GM19238 (cell line): ENCODE results near the gene KLHL1.

Experiments
- DNase-seq: peaks from one replicate; pipeline ENCODE4 v3.0.0; 2011; ENCODE audit warnings: low spot score; ENCODE audit not compliant: insufficient read length

KLHL1 gene

GRCh38 chr13:69882451-69882850, 225.8 kb downstream of the KLHL1 start:
- no peak for DNase-seq

GRCh38 chr13:69879936-69880335, 228.3 kb downstream of the KLHL1 start:
- no peak for DNase-seq

DNA sequence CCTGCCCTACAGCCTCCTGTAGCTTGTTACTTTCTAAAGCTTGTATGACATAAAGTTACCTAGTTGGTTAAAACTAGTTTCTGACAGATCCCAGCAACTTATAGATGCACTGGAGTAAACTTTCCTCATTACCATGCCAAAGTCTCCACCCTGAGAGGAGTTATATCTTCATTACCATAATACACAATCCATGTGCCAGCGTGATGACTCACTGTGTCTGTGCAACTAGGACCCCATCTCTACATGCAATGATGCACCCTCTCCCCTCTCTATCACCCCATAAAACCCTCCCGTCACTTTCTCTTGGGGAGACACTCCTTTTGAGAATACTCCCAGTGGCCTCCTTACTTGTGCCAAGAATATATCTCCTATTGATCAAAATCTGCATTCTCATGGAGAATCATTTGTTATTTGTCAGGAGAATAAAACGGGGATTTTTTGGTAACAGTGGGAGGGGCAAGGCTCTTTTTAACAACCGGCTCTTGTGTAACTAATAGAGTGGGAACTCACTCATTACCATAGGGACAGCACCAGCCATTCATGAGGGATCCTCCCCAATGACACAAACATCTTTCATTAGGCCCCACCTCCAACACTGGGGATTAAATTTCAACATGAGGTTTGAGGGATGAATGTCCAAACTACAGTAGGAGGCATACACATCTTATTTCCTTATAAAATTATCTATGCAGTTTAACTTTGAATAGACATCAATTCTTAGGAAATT, 235.8 kb downstream of the KLHL1 start:
- DNase-seq, result no peak

DNA sequence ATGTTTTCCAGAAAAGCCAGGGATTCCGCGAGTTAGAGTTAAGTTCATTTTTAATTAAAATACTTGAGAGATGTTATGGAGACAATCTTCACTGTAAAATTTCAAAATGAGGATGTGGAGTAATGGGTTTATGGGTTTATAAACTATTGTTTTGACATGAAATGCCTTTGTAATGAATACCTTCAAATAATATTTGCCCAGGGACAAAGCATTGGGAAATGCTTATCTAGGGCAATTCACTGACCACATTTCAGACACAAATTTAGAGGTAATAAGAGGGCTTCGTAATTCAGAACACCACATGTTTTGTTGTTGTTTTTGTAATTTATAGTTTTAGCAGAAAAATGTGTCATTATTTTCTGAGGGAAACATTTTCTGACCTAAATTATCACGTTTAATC, 241.7 kb downstream of the KLHL1 start:
- DNase-seq, result no peak

DNA sequence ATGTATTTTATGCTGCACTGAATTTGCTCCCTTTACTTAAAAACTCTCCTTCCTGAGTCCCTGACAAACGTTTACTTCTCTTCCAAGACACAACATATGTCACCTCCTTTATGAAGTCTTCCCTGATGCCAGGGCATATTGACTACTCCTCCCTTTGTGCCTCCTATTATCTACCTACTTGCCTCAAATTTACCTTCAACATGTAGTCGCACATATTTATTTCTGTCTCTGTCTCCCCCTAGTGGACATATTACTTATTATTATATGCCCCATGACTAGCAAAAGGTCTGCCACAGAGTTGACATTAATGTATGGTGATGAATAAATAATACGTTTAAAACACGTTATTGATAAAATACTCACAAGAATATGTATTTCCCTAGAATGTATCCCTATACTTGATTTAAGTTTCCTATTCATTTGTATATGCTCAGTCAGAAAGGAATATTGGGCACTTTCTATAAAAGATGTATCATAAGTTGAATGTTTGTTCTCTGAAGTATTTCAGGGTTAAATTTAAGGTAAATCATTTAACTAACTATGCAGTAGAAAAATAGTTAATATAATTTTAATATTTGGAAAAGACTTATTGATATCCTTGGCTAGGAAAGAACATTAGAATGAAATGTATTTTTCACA, 250.9 kb downstream of the KLHL1 start:
- DNase-seq, result no peak

- DNase-seq, result no peak
Measured at GRCh38 chr13:69856331-69856730, 251.9 kb downstream of the KLHL1 start.

DNA sequence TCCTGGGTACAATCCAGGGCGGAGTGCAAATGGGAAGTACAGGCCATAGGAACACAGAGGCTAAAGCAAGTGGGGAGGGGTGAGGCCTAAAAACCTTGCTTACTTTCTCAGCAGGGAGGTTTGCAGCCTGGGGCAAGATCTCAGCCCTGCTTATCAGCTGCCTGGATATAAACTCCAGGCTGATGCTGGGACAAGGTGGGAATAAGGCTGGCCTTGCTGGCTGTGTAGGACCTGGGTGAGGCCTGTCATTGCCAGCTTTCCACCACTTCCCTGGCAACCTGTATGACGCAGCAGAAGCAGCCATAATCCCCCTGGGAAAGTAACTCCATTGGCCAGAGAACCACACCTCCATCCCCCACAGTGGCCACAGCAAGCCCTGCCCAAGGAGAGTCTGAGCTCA, 279.7 kb downstream of the KLHL1 start:
- DNase-seq, result no peak

DNA sequence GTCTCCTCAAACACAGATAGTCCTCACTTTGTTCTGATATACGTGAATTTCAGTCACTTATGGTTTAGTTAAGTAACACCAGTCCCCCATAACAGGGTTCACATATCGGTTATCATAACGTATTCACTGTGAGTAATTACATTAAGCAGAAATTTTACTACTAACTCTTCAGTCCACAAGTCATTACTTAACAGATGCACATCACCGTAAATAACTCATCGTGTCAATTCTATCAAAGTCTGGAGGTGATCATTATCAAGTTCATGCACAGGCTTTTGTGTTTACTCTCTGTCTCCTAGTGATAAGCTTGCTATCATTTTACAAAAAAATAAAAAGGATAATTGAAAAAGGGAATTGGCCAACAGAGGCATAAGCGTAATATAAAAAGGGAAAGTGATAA, 288.1 kb downstream of the KLHL1 start:
- no peak for DNase-seq

GRCh38 chr13:69817333-69817869, 290.9 kb downstream of the KLHL1 start:
- no peak for DNase-seq

GRCh38 chr13:69809152-69809551, 299.1 kb downstream of the KLHL1 start:
- DNase-seq, result no peak

DNA sequence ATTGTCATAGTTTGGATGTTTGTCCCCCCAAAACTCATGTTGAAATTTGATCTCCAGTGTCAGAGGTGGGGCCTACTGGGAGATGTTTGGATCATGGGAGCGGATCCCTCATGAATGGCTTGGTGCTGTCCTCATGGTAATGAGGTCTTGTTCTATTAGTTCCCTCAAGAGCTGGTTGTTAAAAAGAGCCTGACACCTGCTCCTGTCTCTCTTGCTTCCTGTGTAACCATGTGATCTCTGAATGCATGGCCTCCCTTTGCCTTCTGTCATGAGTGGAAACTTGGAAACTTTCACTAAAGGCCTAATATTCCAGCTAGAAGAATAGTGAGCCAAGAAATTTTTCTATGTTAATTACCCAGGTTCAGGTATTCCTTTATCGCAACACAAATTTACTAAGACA, 312.0 kb downstream of the KLHL1 start:
- no peak for DNase-seq

- DNase-seq, result no peak
Measured at GRCh38 chr13:69793783-69794453, 314.3 kb downstream of the KLHL1 start.

DNA sequence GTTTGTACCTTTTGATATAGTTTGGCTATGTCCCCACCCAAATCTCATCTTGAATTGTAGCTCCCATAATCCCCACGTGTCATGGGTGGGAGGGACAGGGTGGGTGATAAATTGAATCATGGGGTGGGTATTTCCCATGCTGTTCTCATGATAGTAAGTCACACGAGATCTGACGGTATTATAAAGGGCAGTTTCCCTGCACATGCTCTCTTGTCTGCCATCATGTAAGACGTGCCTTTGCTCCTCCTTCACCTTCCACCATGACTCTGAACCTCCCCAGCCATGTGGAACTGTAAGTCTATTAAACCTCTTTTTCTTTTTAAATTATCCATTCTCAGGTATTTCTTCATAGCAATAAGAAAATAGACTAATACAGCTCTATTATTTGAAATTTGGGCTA, 331.3 kb downstream of the KLHL1 start:
- DNase-seq, result no peak

- no peak for DNase-seq
Measured at GRCh38 chr13:69769608-69770007, 338.6 kb downstream of the KLHL1 start.

DNA sequence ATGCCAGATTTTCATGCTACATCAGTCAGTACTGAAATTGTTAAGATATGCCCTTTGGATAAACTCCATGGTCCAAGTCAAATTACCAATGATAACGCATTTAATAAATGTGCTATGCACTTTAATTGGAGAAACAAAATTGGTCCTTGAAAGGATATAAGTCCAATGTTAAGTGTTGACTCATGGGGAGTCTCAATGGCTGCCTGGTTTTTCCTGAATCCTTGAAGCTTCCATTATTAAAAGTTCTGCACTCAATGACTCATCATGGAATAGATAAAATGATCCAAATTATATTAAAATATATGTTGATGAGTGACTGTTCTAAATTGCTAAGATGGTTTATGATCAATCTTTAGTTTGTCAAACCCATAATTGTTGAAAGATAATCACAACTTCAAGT, 346.7 kb downstream of the KLHL1 start:
- no peak for DNase-seq

GRCh38 chr13:69755101-69755500, 353.2 kb downstream of the KLHL1 start:
- DNase-seq, result no peak

DNA sequence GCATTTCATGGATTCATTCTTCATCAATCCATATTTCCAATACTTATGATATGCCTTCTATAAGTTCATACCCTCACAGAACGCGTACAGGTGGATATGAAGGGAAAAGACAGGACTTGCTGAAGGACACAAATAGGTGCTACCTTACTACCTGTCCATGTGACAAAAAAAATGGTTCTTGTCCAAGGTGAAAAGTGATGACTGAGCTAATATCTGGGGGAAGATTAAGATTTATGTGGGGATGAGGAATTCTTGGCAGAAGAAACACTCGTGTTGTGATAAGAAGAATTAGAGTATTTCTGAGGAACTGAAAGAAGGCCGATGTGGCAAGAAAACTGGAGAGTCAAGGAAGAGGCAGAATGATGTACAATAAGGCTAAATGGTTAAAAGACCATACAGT, 357.0 kb downstream of the KLHL1 start:
- no peak for DNase-seq

GRCh38 chr13:69737129-69737935, 370.9 kb downstream of the KLHL1 start:
- no peak for DNase-seq

DNA sequence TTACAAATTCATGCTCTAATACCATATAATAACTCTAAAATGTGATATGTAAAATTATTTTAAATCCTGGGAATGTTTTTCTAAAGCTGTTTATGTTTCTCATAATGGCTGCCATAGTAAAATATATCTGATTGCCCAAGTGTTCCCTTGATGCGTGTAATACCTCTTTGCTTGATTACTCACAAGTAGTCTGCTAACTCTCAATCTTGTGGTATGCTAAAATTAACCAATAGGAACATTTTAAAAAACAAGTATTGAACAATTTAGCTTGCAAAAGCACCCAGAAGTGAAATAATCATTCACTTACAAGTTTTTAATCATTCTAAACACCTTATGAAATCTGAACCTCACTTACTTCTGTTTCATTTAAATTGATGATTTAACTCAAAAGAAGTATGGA, 386.6 kb downstream of the KLHL1 start:
- DNase-seq, result no peak

DNA sequence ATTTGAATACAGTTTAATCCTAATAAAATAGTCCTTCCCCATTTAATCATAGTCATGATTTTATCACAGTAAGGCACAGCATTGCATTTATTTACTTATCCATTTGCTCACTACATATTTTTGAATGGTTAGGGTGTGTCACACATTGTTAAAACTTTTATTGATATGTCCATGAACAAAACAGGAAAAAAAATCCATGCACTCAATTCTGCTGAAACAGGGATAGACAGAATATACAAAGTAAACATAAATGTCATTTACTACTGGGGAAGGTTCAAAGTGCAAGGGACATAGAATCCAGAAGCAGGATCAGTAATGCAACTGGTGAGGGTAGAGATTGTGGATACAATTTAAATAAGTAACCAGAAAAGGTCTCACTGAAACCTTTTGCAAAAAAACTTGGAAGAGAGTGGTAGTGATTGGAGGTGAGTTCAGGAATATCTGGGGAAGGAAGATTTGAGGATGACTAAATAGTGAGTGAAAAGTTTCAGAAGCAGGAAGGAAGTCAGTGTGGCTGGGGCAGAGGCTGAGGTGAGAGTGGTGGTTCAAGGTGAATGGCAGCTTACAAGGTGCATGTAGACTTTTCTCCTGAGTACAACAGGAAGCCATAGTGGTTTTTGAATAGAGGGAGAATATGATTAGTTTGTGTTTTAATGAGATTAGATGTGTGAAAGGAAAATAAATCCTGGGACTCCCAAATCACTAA, 387.8 kb downstream of the KLHL1 start:
- no peak for DNase-seq

GRCh38 chr13:69706807-69707206, 401.4 kb downstream of the KLHL1 start:
- DNase-seq, result no peak
